Measurements from ENCODE around the gene SPATS2L.

SPATS2L gene, protein sequence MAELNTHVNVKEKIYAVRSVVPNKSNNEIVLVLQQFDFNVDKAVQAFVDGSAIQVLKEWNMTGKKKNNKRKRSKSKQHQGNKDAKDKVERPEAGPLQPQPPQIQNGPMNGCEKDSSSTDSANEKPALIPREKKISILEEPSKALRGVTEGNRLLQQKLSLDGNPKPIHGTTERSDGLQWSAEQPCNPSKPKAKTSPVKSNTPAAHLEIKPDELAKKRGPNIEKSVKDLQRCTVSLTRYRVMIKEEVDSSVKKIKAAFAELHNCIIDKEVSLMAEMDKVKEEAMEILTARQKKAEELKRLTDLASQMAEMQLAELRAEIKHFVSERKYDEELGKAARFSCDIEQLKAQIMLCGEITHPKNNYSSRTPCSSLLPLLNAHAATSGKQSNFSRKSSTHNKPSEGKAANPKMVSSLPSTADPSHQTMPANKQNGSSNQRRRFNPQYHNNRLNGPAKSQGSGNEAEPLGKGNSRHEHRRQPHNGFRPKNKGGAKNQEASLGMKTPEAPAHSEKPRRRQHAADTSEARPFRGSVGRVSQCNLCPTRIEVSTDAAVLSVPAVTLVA

GRCh38 chr2:200306196-200306930, at the start of gene SPATS2L:
Gene SPATS2L, plus strand, starts transcription at chr2:200306693. Its CDS starts 82,552 bp downstream, at chr2:200389245.
- peak; percentile 13 to 19 for DNase-seq (ENCODE audit: low read depth in 1 of 2, low spot score in 1 of 2)

GRCh38 chr2:200257570-200257969, 48.9 kb upstream of the SPATS2L start:
- no peak for DNase-seq (ENCODE audit: low read depth in 1 of 2, low spot score in 1 of 2)

DNA sequence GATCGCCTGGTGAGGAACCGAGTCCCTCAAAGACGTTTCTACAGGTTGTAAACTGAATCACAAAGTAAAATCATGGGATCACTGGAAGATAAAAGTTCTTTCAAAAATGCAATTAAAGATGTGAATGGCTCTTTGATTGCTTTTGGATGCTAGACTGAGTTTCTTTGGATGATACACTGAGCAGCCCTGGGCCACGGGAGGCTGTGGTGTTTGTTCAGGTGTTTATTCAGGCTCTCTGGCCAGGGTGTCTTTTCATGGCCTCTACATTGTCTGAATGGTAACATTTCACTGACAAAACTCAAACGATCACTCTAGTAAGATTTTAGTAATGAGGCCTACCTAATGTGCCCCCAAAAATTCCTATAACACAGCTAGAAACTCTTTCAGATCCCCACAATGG, 48.4 kb upstream of the SPATS2L start:
- DNase-seq (ENCODE audit: low read depth in 1 of 2, low spot score in 1 of 2) = no peak

DNA sequence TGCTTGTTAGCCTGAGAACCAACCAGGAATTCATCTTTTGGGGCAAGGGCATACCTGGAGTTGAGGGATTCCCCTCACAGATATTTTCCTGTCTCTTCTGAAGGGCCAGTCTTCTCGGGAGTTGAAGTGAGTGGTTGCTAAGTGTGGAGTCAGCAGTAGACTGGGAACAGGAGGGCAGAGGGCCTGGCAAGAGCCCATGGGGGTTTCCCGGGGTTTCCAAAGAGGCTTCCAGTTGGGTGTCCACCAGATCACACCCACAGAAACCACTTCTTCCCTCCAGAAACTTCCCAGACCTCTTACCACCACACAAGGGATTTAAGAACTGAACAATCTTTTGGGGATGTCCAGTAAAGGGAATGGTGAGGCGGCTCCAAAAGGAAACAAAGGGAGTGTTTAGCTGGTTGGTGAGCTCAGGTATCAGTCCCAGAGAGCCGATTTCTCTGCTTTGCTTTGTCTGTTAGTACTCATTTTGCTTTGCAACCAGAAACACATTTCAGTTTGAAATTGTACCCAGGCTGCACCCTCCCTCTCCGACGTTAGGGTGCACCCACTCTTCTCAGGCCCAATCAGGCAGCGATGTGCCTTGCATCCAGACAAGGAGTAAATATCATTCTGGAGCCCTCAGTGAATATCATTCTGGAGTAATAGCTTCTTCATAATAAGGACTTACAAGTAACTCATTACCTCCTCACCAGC, 47.5 kb upstream of the SPATS2L start:
- DNase-seq (ENCODE audit: low read depth in 1 of 2, low spot score in 1 of 2) = no peak

- DNase-seq (ENCODE audit: low read depth in 1 of 2, low spot score in 1 of 2) = no peak
These were observed 46.9 kb upstream of the SPATS2L start for GRCh38 chr2:200259577-200259957.

DNA sequence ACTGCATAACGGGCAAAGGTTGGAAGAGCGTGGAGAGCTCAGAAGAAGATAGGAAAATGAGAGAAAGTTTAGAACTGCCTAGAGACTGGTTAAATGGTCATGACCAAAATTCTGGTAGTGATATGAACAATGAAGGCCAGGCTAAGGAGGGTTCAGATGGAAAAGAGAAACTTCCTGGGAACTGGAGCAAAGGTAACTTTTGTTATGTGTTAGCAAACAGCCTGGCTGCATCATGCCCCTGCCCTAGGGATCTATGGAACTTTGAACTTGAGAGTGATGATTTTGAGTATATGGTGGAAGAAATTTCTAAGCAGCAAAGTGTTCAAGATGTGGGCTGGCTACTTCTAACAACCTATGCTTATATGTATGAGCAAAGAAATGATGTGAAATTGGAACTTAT, 44.4 kb upstream of the SPATS2L start:
- no peak for DNase-seq (ENCODE audit: low read depth in 1 of 2, low spot score in 1 of 2)

DNA sequence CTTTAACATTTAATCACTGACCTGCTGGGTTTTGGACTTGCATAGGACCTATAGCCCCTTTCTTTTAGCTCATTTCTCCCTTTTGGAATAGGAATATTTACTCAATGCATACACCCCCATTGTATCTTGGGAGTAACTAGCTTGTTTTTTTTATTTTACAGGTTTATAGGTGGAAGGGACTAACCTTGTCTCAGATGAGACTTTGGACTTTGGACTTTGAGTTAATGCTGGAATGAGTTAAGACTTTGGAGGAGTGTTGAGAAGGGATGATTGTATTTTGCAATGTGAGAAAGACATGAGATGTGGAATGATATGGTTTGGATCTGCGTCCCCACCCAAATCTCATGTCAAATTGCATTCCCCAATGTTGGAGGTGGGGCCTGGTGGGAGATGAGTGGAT, 43.2 kb upstream of the SPATS2L start:
- no peak for DNase-seq (ENCODE audit: low read depth in 1 of 2, low spot score in 1 of 2)

DNA sequence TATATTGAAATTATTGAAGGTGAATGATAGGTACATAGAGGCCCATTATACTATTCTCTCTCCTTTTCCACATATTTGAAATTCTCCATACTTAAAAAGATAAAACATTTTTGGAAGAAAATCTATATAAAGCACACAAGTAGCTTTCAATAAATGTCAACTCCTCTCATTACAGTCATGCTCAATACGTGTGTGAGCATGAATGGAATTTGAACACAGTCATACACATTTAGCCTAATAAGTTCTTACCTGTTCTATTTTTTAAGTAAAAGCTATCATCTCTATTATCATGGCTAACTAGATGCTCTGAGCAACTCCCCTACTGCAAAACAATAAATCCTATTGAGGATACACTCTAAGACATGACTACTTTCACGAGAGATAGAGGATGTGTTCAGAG, 41.9 kb upstream of the SPATS2L start:
- no peak for DNase-seq (ENCODE audit: low read depth in 1 of 2, low spot score in 1 of 2)

DNA sequence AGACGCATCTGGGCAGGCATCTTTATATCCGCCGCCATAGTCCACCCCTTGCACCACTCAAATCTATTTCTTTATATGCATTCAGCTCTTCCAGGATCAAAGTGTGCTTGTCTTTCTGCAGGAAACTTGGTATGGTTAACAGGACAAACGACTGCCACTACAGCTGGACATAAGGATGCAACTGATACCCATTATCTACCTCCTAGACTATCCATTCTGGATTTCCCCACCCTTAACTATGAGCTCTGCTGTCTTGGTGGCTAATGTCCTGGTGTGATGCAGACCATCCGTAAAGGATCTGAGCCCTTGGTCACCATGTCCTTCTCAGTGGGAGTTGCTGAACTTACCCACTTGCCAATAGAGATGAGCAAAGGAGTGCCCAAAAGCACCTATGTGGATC, 40.1 kb upstream of the SPATS2L start:
- no peak for DNase-seq (ENCODE audit: low read depth in 1 of 2, low spot score in 1 of 2)

DNA sequence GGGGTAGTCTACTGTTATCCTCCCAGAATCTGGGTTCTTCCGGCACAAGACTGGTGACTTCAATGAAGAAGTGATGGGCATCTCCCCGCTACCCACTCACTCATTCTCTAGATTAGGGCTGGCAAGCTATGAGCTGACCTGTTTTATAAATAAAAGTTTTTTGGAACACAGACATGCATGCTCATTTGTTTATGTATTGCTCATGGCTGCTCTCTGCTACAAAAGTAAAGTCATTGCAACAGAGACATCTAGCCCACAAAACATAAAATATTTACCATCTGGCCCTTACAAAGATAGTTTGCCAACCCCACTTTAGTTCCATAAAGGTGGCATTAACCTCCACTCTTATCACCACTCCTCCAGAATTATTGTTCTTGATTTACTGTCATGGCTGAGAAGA, 39.1 kb upstream of the SPATS2L start:
- no peak for DNase-seq (ENCODE audit: low read depth in 1 of 2, low spot score in 1 of 2)

GRCh38 chr2:200270732-200271131, 35.8 kb upstream of the SPATS2L start:
- no peak for DNase-seq (ENCODE audit: low read depth in 1 of 2, low spot score in 1 of 2)

GRCh38 chr2:200272320-200272719, 34.2 kb upstream of the SPATS2L start:
- no peak for DNase-seq (ENCODE audit: low read depth in 1 of 2, low spot score in 1 of 2)

DNA sequence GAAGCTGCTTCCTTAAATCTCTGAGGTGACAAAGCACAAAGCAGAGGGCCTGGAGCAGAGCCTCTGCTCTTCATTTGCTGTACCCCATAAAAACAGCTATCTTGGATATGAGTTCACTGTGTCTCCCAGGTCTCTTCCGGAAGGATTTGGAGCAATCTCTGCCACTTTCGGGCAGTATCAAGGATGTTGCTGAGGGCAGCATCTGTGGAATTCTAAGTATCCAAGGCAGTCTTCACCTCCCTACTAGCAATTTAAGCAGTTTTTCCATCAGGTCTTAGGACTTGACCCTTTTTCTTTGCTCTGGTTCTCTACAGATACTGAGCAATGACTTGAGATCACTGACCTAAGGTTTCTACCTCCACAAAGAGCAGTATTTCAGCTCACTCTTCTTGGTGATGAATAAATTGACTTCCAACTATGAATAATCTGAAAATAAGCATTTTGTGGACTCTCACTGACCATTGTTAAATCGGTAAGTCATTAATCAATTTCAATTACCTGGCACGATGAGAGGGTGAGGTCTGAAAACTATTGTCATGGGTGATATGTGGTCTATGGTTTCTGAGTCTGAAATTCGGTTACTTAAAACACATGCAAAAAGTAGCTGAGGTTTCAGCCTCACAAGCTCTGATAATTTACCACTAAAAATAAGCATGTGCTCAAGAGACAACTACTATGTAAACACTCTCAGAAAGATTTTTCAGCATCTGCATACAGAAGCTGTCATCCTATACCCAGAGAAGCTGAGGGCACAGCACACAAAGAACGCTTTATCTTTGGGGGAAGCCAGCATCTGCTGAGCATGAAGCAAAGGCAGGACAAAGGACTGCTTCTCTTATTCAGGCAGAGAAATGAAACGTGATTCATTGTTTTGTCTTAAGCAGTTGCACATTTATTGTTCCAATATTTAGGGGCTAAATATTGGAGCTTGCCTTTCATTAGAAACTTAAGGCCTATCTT, 32.1 kb upstream of the SPATS2L start:
- no peak for DNase-seq (ENCODE audit: low read depth in 1 of 2, low spot score in 1 of 2)

- no peak for DNase-seq (ENCODE audit: low read depth in 1 of 2, low spot score in 1 of 2)
These were observed 31.0 kb upstream of the SPATS2L start for GRCh38 chr2:200275295-200276013.

DNA sequence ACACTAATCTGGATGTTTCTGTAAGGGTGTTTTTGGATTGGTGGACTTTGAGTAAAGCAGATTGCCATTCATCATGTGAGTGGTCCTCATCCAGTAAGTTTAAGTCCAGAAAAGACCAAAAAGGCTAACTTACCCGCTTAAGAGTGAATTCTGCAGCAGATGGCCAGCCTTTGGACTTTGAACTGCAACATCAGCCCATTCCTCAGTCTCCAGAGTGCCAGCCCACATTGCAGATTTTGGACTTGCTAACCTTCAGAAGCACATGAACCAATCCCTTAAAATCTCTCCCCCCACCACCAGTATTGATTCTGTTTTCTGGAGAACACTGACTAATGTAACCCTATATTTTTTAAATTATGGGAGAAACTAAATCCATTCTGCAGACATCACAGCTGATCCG, 30.0 kb upstream of the SPATS2L start:
- no peak for DNase-seq (ENCODE audit: low read depth in 1 of 2, low spot score in 1 of 2)

DNA sequence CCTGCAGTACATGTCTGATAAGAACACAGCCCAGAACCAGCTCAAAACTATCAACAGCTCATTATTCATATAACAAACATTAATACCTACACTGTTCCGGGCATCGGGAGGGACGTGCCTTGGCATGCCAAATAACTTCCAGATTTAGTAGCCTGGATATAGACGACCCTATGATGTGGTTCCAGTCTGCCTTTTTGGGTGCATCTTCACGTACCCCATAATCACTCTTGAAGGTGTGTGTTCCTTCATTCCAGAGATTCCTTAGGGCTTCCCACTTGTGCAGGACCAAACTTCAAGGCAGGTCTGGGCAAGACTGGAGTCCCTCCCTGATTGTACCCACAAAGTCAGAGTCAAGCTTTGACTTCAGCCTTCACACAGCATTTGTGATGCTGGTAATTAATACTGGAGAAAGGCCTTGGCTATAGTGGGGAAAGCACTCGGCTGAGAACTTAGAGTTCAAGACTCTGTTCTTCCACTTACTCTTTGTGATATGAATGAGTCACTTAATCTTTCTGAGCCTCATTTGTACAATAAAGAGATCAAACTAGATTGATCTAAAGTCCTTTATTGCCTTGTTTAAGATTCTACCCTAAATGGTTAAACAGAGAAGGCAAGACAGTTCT, 27.7 kb upstream of the SPATS2L start:
- DNase-seq (ENCODE audit: low read depth in 1 of 2, low spot score in 1 of 2) = no peak

- DNase-seq (ENCODE audit: low read depth in 1 of 2, low spot score in 1 of 2) = no peak
These were observed 26.6 kb upstream of the SPATS2L start for GRCh38 chr2:200279857-200280256.

GRCh38 chr2:200286578-200286977, 19.9 kb upstream of the SPATS2L start:
- DNase-seq (ENCODE audit: low read depth in 1 of 2, low spot score in 1 of 2) = no peak

DNA sequence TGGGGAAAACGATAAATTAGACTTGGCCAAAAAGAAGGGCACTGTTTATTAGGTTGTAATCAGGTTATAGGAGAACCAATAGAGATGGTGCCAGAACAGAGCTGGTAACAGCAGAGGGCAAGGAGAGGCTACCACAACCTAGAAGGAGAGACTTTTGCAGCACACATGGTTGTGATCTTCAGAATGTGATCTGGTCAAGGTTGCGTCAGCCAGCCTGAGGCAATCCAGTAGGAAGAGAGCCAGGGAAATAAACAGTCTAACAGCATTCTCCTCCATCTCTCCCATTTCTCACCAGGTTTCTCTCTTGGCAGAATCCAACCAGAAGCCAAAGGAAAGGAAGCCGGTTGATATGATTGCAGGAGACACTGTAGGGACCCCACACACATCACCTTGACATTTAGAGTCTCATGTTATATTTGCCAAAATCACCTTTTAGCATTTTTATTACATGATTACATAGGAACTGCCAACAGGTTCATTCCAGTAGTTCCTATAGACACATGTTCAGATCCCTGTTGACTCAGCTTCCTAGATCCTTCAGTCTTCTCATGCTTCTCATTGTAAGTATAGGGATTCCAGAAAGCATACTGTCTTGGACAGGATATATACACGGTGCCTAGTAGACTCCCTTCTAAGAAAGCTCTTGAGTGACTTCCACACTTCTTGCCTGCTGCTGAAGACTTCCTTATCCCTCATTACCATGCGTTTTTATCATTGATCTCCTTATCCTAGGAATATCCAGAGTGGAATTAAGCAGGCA, 17.6 kb upstream of the SPATS2L start:
- DNase-seq (ENCODE audit: low read depth in 1 of 2, low spot score in 1 of 2) = no peak
